Stimulated activated naive CD4-positive, alpha-beta T cell (primary cell): Measurements from ENCODE around the gene CYP27A1.
"Not testable (repeated sequence)": the region's sequence is repeated elsewhere in the genome, so short reads cannot be mapped to it uniquely, and the experiment has no call there.

Experiments used
- DNase-seq, 6 experiments: peaks; one replicate each; lab custom pipeline; 2025; lab: John Stamatoyannopoulos, UW

CYP27A1 gene

GRCh38 chr2:218832081-218832480, 50.1 kb downstream of the CYP27A1 start:
- no peak for DNase-seq

GRCh38 chr2:218832520-218832919, 50.6 kb downstream of the CYP27A1 start:
- no peak for DNase-seq

GRCh38 chr2:218833023-218833609, 51.2 kb downstream of the CYP27A1 start:
- no peak for DNase-seq

- no peak for DNase-seq
Measured at GRCh38 chr2:218834685-218835084, 52.7 kb downstream of the CYP27A1 start.

GRCh38 chr2:218837495-218837894, 55.5 kb downstream of the CYP27A1 start:
- DNase-seq, result no peak

- DNase-seq, result no peak
Measured at GRCh38 chr2:218839430-218839829, 57.5 kb downstream of the CYP27A1 start.

GRCh38 chr2:218839888-218840287, 57.9 kb downstream of the CYP27A1 start:
- DNase-seq, result no peak

- not testable (repeated sequence) for DNase-seq
Measured at GRCh38 chr2:218844334-218844733, 62.4 kb downstream of the CYP27A1 start.

GRCh38 chr2:218846963-218847362, 65.0 kb downstream of the CYP27A1 start:
- DNase-seq, result not testable (repeated sequence)

- no peak for DNase-seq
Measured at GRCh38 chr2:218849721-218850120, 67.8 kb downstream of the CYP27A1 start.

GRCh38 chr2:218850796-218851195, 68.8 kb downstream of the CYP27A1 start:
- DNase-seq, result no peak

- DNase-seq, result no peak
Measured at GRCh38 chr2:218851286-218851685, 69.3 kb downstream of the CYP27A1 start.

- peak; percentile 23 to 68 (median 49) for DNase-seq
Measured at GRCh38 chr2:218852911-218853667, 71.1 kb downstream of the CYP27A1 start.

GRCh38 chr2:218853766-218854165, 71.8 kb downstream of the CYP27A1 start:
- DNase-seq, result no peak

- DNase-seq, result no peak
Measured at GRCh38 chr2:218854860-218855259, 72.9 kb downstream of the CYP27A1 start.

- DNase-seq, result no peak
Measured at GRCh38 chr2:218855305-218856166, 73.6 kb downstream of the CYP27A1 start.

- DNase-seq, result no peak
Measured at GRCh38 chr2:218856167-218856895, 74.4 kb downstream of the CYP27A1 start.

GRCh38 chr2:218856896-218857243, 74.9 kb downstream of the CYP27A1 start:
- no peak for DNase-seq

- DNase-seq, result no peak
Measured at GRCh38 chr2:218857371-218858137, 75.6 kb downstream of the CYP27A1 start.

- DNase-seq, result no peak
Measured at GRCh38 chr2:218858138-218858445, 76.1 kb downstream of the CYP27A1 start.
